Measurements from ENCODE around the gene CARM1. TPM values are rescaled to one million over a fixed set of nuclear protein-coding genes. Genes with fewer than 3 reads are reported as not detected.

Gene CARM1
- total and polyA plus RNA-seq, 7 experiments from 2014 or later = 0.69 to 43.1 (median 25.5) TPM

DNA sequence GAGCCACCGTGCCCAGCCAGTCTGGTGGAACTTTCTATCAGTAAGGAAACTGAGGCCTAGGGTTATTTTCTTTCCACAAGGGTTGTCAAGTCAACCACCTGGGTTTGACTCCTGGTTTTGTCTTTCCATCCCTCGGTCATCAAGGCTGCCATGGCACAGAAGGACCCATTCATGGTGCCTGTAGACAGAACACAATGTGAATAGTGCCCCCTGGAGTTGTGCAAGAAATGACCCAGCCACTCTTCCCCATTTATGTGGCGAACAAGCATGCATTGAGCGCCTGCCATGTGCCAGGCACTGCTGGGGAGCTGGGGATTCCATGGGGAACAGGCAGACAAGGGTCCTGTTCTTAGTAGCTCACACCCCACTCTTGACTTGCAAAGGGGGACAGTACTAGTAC is 93.5 kb downstream of the CARM1 start:
- peaks cover 0 to 3% (median 0%) of the 10 kb centered on the region in 5 donors for H3K36me3 Mint-ChIP-seq
- H3K4me3 Mint-ChIP-seq = peak overlapping the region in 1 of 10 donors; percentile 84
- no peaks in the 10 kb centered on the region for H3K27me3 ChIP-seq (ENCODE audit: control insufficient read depth in 2 of 2, insufficient read depth in 2 of 2, low read length in 2 of 2)
- intact Hi-C loops (cut with micrococcal nuclease) = loop anchor here in 1 of 2 donors (5.0 kb wide), 2 partner anchors 398 to 423 kb away; partner anchors contain the start of genes ATG4D, CDKN2D and KRI1
- peaks cover 33 to 66% (median 54%) of the 10 kb centered on the region in 7 donors for H3K4me1 Mint-ChIP-seq
- H3K27me3 Mint-ChIP-seq = no peaks in the 10 kb centered on the region
- ChIA-PET CTCF (interaction anchor here (0.6 kb wide), 1 partner anchor 38 kb away, joined by 3 read pairs; no protein-coding TSS in a partner anchor), POLR2A (interaction anchor here (1.1 kb wide), 1 partner anchor 11 kb away, joined by 3 read pairs; no protein-coding TSS in a partner anchor)
- H3K4me3 ChIP-seq (ENCODE audit: low read length) = no peak overlapping the region
- ATAC-seq (no peak), DNase-seq (no peak)
- no peaks in the 10 kb centered on the region for H3K9me3 Mint-ChIP-seq
- peak overlapping the region in 2 of 9 donors; percentile 32 to 88 for H3K27ac Mint-ChIP-seq
- H3K9me3 ChIP-seq (ENCODE audit: control insufficient read depth in 2 of 3, low read length in 3 of 3) = no peaks in the 10 kb centered on the region
- no peak overlapping the region for H3K27ac ChIP-seq (ENCODE audit: low read depth, low read length)
- H3K36me3 ChIP-seq (ENCODE audit: control insufficient read depth in 2 of 3, insufficient read depth in 3 of 3, low read length in 3 of 3) = no peaks in the 10 kb centered on the region
- H3K4me1 ChIP-seq (ENCODE audit: control insufficient read depth in 2 of 2, insufficient read depth in 2 of 2, low read length in 2 of 2) = peaks cover 25 to 37% of the 10 kb centered on the region in 2 donors

DNA sequence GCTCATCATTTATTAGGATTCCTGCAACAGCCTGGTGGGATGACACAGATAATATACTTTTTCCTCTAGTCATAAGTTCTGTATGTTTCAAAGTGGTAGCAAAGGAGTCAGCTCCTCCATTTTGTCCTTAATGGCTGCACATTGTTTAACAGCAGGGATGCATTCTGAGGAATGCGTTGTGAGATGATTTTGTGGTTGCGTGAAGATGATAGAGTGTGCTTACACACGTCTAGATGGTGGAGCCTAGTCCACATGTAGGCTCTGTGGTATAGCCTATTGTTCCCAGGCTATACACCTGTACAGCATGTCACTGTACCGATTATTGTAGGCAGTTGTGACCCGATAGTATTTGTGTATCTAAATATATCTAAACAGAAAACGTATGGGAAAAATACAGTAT is 94.0 kb downstream of the CARM1 start:
- no peaks in the 10 kb centered on the region for H3K9me3 Mint-ChIP-seq
- peak overlapping the region in 5 of 9 donors; percentile 10 to 45 (median 22) for H3K27ac Mint-ChIP-seq
- intact Hi-C loops (cut with micrococcal nuclease) = no loop called here
- H3K36me3 Mint-ChIP-seq = peaks cover 0 to 3% (median 0%) of the 10 kb centered on the region in 5 donors
- no peaks in the 10 kb centered on the region for H3K9me3 ChIP-seq (ENCODE audit: control insufficient read depth in 2 of 3, low read length in 3 of 3)
- ChIA-PET CTCF (interaction anchor here (0.6 kb wide), 1 partner anchor 39 kb away, joined by 3 read pairs; no protein-coding TSS in a partner anchor), POLR2A (interaction anchor here (1.1 kb wide), 1 partner anchor 10 kb away, joined by 3 read pairs; no protein-coding TSS in a partner anchor)
- no peaks in the 10 kb centered on the region for H3K27me3 ChIP-seq (ENCODE audit: control insufficient read depth in 2 of 2, insufficient read depth in 2 of 2, low read length in 2 of 2)
- H3K27ac ChIP-seq (ENCODE audit: low read depth, low read length) = no peak overlapping the region
- no peak for ATAC-seq
- H3K4me1 Mint-ChIP-seq = peaks cover 36 to 71% (median 59%) of the 10 kb centered on the region in 7 donors
- no peaks in the 10 kb centered on the region for H3K27me3 Mint-ChIP-seq
- no peak for DNase-seq
- no peak overlapping the region for H3K4me3 Mint-ChIP-seq
- no peaks in the 10 kb centered on the region for H3K36me3 ChIP-seq (ENCODE audit: control insufficient read depth in 2 of 3, insufficient read depth in 3 of 3, low read length in 3 of 3)
- H3K4me1 ChIP-seq (ENCODE audit: control insufficient read depth in 2 of 2, insufficient read depth in 2 of 2, low read length in 2 of 2) = peaks cover 22 to 33% of the 10 kb centered on the region in 2 donors
- no peak overlapping the region for H3K4me3 ChIP-seq (ENCODE audit: low read length)

- H3K4me1 ChIP-seq (ENCODE audit: control insufficient read depth in 2 of 2, insufficient read depth in 2 of 2, low read length in 2 of 2) = peaks cover 22 to 31% of the 10 kb centered on the region in 2 donors
- H3K4me3 Mint-ChIP-seq = no peak overlapping the region
- H3K27me3 ChIP-seq (ENCODE audit: control insufficient read depth in 2 of 2, insufficient read depth in 2 of 2, low read length in 2 of 2) = no peaks in the 10 kb centered on the region
- H3K27me3 Mint-ChIP-seq = no peaks in the 10 kb centered on the region
- H3K4me3 ChIP-seq (ENCODE audit: low read length) = no peak overlapping the region
- H3K27ac ChIP-seq (ENCODE audit: low read depth, low read length) = no peak overlapping the region
- DNase-seq (no peak), ATAC-seq (no peak)
- intact Hi-C loops (cut with micrococcal nuclease) = no loop called here
- peak overlapping the region in 2 of 9 donors; percentile 25 to 89 for H3K27ac Mint-ChIP-seq
- ChIA-PET CTCF (interaction anchor here (1.9 kb wide), 1 partner anchor 13 kb away, joined by 7 read pairs; no protein-coding TSS in a partner anchor), POLR2A (interaction anchor here (0.8 kb wide), 1 partner anchor 23 kb away, joined by 5 read pairs; no protein-coding TSS in a partner anchor)
- H3K9me3 Mint-ChIP-seq = no peaks in the 10 kb centered on the region
- peaks cover 38 to 74% (median 65%) of the 10 kb centered on the region in 7 donors for H3K4me1 Mint-ChIP-seq
- no peaks in the 10 kb centered on the region for H3K36me3 ChIP-seq (ENCODE audit: control insufficient read depth in 2 of 3, insufficient read depth in 3 of 3, low read length in 3 of 3)
- peaks cover 0 to 3% (median 0%) of the 10 kb centered on the region in 5 donors for H3K36me3 Mint-ChIP-seq
- no peaks in the 10 kb centered on the region for H3K9me3 ChIP-seq (ENCODE audit: control insufficient read depth in 2 of 3, low read length in 3 of 3)
Measured at GRCh38 chr19:10966809-10967208, 95.5 kb downstream of the CARM1 start.

GRCh38 chr19:10968527-10969135 is 97.3 kb downstream of the CARM1 start:
- ATAC-seq (no peak), DNase-seq (no peak)
- Histone ChIP-seq H3K4me3 (ENCODE audit: low read length) (no peak overlapping the region), H3K4me1 (ENCODE audit: control insufficient read depth in 2 of 2, insufficient read depth in 2 of 2, low read length in 2 of 2) (peaks cover 6 to 13% of the 10 kb centered on the region in 2 donors), H3K9me3 (ENCODE audit: control insufficient read depth in 2 of 3, low read length in 3 of 3) (no peaks in the 10 kb centered on the region), H3K27me3 (ENCODE audit: control insufficient read depth in 2 of 2, insufficient read depth in 2 of 2, low read length in 2 of 2) (no peaks in the 10 kb centered on the region), H3K36me3 (ENCODE audit: control insufficient read depth in 2 of 3, insufficient read depth in 3 of 3, low read length in 3 of 3) (no peaks in the 10 kb centered on the region), H3K27ac (ENCODE audit: low read depth, low read length) (peak overlapping the region; percentile 46)
- Mint-ChIP-seq H3K9me3 (no peaks in the 10 kb centered on the region), H3K27me3 (no peaks in the 10 kb centered on the region), H3K4me1 (peaks cover 24 to 66% (median 56%) of the 10 kb centered on the region in 7 donors), H3K4me3 (peak overlapping the region in 3 of 10 donors; percentile 17 to 45 (median 25)), H3K27ac (peak overlapping the region in 6 of 9 donors; percentile 14 to 69 (median 56)), H3K36me3 (peaks cover 0 to 4% (median 0%) of the 10 kb centered on the region in 5 donors)
- POLR2A ChIA-PET = no interaction called here
- intact Hi-C loops (cut with micrococcal nuclease) = no loop called here
- CTCF ChIA-PET = interaction anchor here (0.6 to 1.9 kb wide), 3 partner anchors 12 to 116 kb away, joined by 3 to 7 read pairs (median 5); no protein-coding TSS in a partner anchor

DNA sequence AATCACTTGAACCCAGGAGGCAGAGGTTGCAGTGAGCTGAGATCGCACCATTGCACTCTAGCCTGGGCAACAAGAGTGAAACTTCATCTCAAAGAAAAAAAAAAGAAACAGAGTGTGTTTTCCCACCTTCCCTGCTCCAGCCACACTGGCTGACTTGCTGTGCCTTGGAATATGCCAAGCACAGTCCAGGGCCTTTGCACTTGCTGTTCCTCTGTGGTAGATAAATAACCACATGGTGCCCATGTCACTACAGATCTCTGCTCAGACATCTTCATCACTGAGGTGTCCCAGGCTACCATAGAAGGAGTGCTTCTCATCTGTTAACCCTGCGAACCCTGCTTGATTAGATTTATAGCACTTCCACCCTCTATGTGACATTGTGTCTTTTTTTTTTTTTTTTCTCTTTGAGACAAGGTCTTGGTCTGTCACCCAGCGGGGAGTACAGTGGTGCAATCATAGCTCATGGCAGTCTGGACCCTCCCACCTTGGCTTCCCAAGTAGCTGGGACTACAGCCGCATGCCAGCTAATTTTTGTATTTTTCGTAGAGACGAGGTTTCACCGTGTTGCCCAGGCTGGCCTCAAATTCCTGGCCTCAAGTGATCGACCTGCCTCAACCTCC is 99.9 kb downstream of the CARM1 start:
- Histone ChIP-seq H3K36me3 (ENCODE audit: control insufficient read depth in 2 of 3, insufficient read depth in 3 of 3, low read length in 3 of 3) (no peaks in the 10 kb centered on the region), H3K4me3 (ENCODE audit: low read length) (no peak overlapping the region), H3K27me3 (ENCODE audit: control insufficient read depth in 2 of 2, insufficient read depth in 2 of 2, low read length in 2 of 2) (no peaks in the 10 kb centered on the region), H3K9me3 (ENCODE audit: control insufficient read depth in 2 of 3, low read length in 3 of 3) (no peaks in the 10 kb centered on the region), H3K27ac (ENCODE audit: low read depth, low read length) (no peak overlapping the region), H3K4me1 (ENCODE audit: control insufficient read depth in 2 of 2, insufficient read depth in 2 of 2, low read length in 2 of 2) (peaks cover 0 to 11% of the 10 kb centered on the region in 2 donors)
- ChIA-PET CTCF (no interaction called here), POLR2A (interaction anchor here (0.6 kb wide), 1 partner anchor 15 kb away, joined by 3 read pairs; no protein-coding TSS in a partner anchor)
- H3K9me3 Mint-ChIP-seq = no peaks in the 10 kb centered on the region
- H3K4me1 Mint-ChIP-seq = peaks cover 14 to 67% (median 56%) of the 10 kb centered on the region in 7 donors
- no peak for DNase-seq
- intact Hi-C loops (cut with micrococcal nuclease) = no loop called here
- no peak overlapping the region for H3K4me3 Mint-ChIP-seq
- no peak for ATAC-seq
- no peaks in the 10 kb centered on the region for H3K27me3 Mint-ChIP-seq
- H3K36me3 Mint-ChIP-seq = peaks cover 0 to 5% (median 3%) of the 10 kb centered on the region in 5 donors
- H3K27ac Mint-ChIP-seq = peak overlapping the region in 2 of 9 donors; percentile 42 to 45
